IPS DF 6.9 (cell line): ENCODE results near the gene ZNF423.

Experiments used
- DNase-seq: peaks from one replicate; pipeline ENCODE4 v3.0.0-alpha.2; 2013; ENCODE audit warnings: low read depth, low spot score
- H3K27ac ChIP-seq: one replicate; pipeline ENCODE4 v1.5.1; 2013; ENCODE audit warnings: low read length, control low read depth
- H3K27me3 ChIP-seq: 2 replicates; pipeline ENCODE4 v1.6.1; 2013; ENCODE audit warnings: mild to moderate bottlenecking, low read length; ENCODE audit not compliant: control insufficient read depth, insufficient read depth
- H3K36me3 ChIP-seq: 2 replicates; pipeline ENCODE4 v1.6.1; 2013; ENCODE audit warnings: low read length; ENCODE audit not compliant: control insufficient read depth, insufficient read depth
- H3K4me1 ChIP-seq: 2 replicates; pipeline ENCODE4 v1.6.1; 2013; ENCODE audit warnings: low read length; ENCODE audit not compliant: control insufficient read depth, insufficient read depth
- H3K4me3 ChIP-seq: 2 replicates; pipeline ENCODE4 v1.5.1; 2013; ENCODE audit warnings: mild to moderate bottlenecking, low read length
- H3K9me3 ChIP-seq: 2 replicates; pipeline ENCODE4 v1.6.1; 2013; ENCODE audit warnings: low read length, inconsistent platforms; ENCODE audit not compliant: control insufficient read depth, insufficient read depth
- WGBS: extraction: QIAGEN DNeasy Blood & Tissue Kit; methylation state at CpG from one replicate; pipeline ENCODE4 v1.1.7; 2013; ENCODE audit warnings: mixed read lengths, missing lambda C conversion rate; ENCODE audit not compliant: insufficient read length, insufficient coverage; 5-methylcytosine and 5-hydroxymethylcytosine counted together

Gene ZNF423

GRCh38 chr16:49836218-49836617 lies 19.7 kb downstream of the ZNF423 start:
- no peak overlapping the region for H3K4me3 ChIP-seq
- H3K36me3 ChIP-seq, result no peaks in the 10 kb centered on the region
- WGBS, result no CpG with 5 or more reads among the region's 2 CpGs
- no peak for DNase-seq
- H3K9me3 ChIP-seq, result no peaks in the 10 kb centered on the region
- H3K27ac ChIP-seq, result no peak overlapping the region
- H3K4me1 ChIP-seq, result peaks cover 28% of the 10 kb centered on the region
- H3K27me3 ChIP-seq, result no peaks in the 10 kb centered on the region

GRCh38 chr16:49835161-49835777 lies 20.6 kb downstream of the ZNF423 start:
- Histone ChIP-seq H3K9me3 (no peaks in the 10 kb centered on the region), H3K4me3 (no peak overlapping the region), H3K27ac (no peak overlapping the region), H3K4me1 (peaks cover 28% of the 10 kb centered on the region), H3K36me3 (no peaks in the 10 kb centered on the region), H3K27me3 (no peaks in the 10 kb centered on the region)
- whole genome bisulfite sequencing, result no CpG with 5 or more reads among the region's 13 CpGs
- no peak for DNase-seq

GRCh38 chr16:49834531-49835151 lies 21.3 kb downstream of the ZNF423 start:
- Histone ChIP-seq H3K36me3 (no peaks in the 10 kb centered on the region), H3K27ac (no peak overlapping the region), H3K27me3 (no peaks in the 10 kb centered on the region), H3K4me1 (peaks cover 28% of the 10 kb centered on the region), H3K9me3 (no peaks in the 10 kb centered on the region), H3K4me3 (no peak overlapping the region)
- no peak for DNase-seq
- WGBS, result no CpG with 5 or more reads among the region's 19 CpGs

- no peaks in the 10 kb centered on the region for H3K9me3 ChIP-seq
- no peaks in the 10 kb centered on the region for H3K27me3 ChIP-seq
- DNase-seq, result no peak
- no peak overlapping the region for H3K4me3 ChIP-seq
- WGBS, result no CpG with 5 or more reads among the region's 13 CpGs
- H3K27ac ChIP-seq, result no peak overlapping the region
- peaks cover 25% of the 10 kb centered on the region for H3K4me1 ChIP-seq
- H3K36me3 ChIP-seq, result no peaks in the 10 kb centered on the region
Measured at GRCh38 chr16:49833796-49834530, 21.9 kb downstream of the ZNF423 start.

DNA sequence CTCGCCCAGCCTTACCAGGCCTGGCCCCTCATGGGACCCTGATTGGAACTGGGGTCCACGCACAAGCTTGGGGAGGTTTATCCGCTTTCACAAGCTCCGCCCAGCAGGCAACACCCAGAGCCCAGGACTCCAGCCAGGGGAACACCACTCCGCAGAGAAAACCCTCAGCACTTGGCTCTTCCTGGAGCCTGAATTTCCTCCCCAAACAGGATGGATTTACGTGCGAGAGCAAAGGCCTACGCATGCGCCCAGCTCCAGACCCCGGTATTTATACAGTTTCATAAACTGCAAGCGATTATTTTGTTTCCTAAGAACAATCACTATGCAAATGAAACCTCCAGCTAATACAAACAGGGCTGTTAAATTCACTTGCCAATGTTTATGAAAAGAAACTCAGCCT lies 22.8 kb downstream of the ZNF423 start:
- Histone ChIP-seq H3K4me3 (no peak overlapping the region), H3K4me1 (peaks cover 26% of the 10 kb centered on the region), H3K27ac (no peak overlapping the region), H3K27me3 (no peaks in the 10 kb centered on the region), H3K36me3 (no peaks in the 10 kb centered on the region), H3K9me3 (no peaks in the 10 kb centered on the region)
- DNase-seq, result no peak
- WGBS, result no CpG with 5 or more reads among the region's 11 CpGs

GRCh38 chr16:49832177-49832576 lies 23.7 kb downstream of the ZNF423 start:
- no peaks in the 10 kb centered on the region for H3K36me3 ChIP-seq
- no peak overlapping the region for H3K27ac ChIP-seq
- no CpG with 5 or more reads among the region's 7 CpGs for WGBS
- DNase-seq, result no peak
- no peaks in the 10 kb centered on the region for H3K27me3 ChIP-seq
- H3K9me3 ChIP-seq, result no peaks in the 10 kb centered on the region
- H3K4me1 ChIP-seq, result peaks cover 25% of the 10 kb centered on the region
- no peak overlapping the region for H3K4me3 ChIP-seq

- Histone ChIP-seq H3K4me3 (no peak overlapping the region), H3K9me3 (no peaks in the 10 kb centered on the region), H3K27me3 (no peaks in the 10 kb centered on the region), H3K4me1 (peaks cover 20% of the 10 kb centered on the region), H3K36me3 (no peaks in the 10 kb centered on the region), H3K27ac (no peak overlapping the region)
- WGBS, result no CpG with 5 or more reads among the region's 5 CpGs
- DNase-seq, result no peak
Measured at GRCh38 chr16:49830873-49831272, 25.0 kb downstream of the ZNF423 start.

- Histone ChIP-seq H3K36me3 (no peaks in the 10 kb centered on the region), H3K27ac (no peak overlapping the region), H3K4me1 (peaks cover 8% of the 10 kb centered on the region), H3K9me3 (no peaks in the 10 kb centered on the region), H3K4me3 (no peak overlapping the region), H3K27me3 (no peaks in the 10 kb centered on the region)
- no peak for DNase-seq
- WGBS, result no CpG with 5 or more reads among the region's 15 CpGs
Measured at GRCh38 chr16:49828533-49829267, 27.2 kb downstream of the ZNF423 start.

GRCh38 chr16:49827805-49828438 lies 28.0 kb downstream of the ZNF423 start:
- no CpG with 5 or more reads among the region's 8 CpGs for WGBS
- Histone ChIP-seq H3K27ac (no peak overlapping the region), H3K9me3 (no peaks in the 10 kb centered on the region), H3K4me1 (peaks cover 7% of the 10 kb centered on the region), H3K36me3 (no peaks in the 10 kb centered on the region), H3K27me3 (no peaks in the 10 kb centered on the region), H3K4me3 (no peak overlapping the region)
- no peak for DNase-seq

DNA sequence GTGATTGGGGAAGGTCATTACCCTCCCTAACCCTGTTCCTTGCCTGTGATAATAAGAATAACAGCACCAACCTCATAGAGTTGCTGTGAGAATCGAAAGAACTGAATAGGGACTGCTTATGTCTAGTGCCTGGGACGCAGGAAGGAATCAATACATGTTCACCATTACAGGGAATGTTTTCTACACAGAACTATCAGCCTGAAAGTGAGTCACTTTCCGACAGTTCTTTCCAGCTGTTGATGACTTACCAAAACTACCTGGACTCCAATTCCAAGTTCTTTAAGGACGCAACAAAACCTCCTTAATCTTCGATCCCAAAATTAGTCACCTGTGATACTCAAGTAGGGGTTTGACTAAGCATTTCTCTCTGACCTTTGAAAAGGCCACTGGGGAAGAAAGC lies 29.4 kb downstream of the ZNF423 start:
- H3K36me3 ChIP-seq, result no peaks in the 10 kb centered on the region
- no peak overlapping the region for H3K27ac ChIP-seq
- no peaks in the 10 kb centered on the region for H3K27me3 ChIP-seq
- no peak overlapping the region for H3K4me3 ChIP-seq
- DNase-seq, result no peak
- H3K4me1 ChIP-seq, result peaks cover 7% of the 10 kb centered on the region; the same call in 1 of the 2 replicates
- H3K9me3 ChIP-seq, result no peaks in the 10 kb centered on the region
- WGBS, result no CpG with 5 or more reads among the region's 5 CpGs
